ENCODE data around the gene PROK1. TPM values are rescaled to one million over a fixed set of nuclear protein-coding genes. Genes with fewer than 3 reads are reported as not detected.

Gene PROK1
- total and polyA plus RNA-seq, 2 of the 4 experiments (the other 2 are of a cell fraction): not detected

GRCh38 chr1:110420874-110421793 is 29.8 kb upstream of the PROK1 start:
- Histone ChIP-seq H2AK9ac (replicated peaks; ENCODE audit: low read depth, low read length, poor library complexity) (no peak overlapping the region), H2BK5ac (ENCODE audit: low read depth, low read length, poor library complexity, severe bottlenecking) (no peak overlapping the region), H4K20me1 (ENCODE audit: insufficient read depth, low read length) (no peaks in the 10 kb centered on the region), H3K23ac (ENCODE audit: low read depth, low read length) (no peak overlapping the region), H4K91ac (ENCODE audit: insufficient read depth, low read depth, low read length) (no peak overlapping the region), H2AFZ (replicated peaks; ENCODE audit: low read length, poor library complexity) (no peak overlapping the region), H3K14ac (replicated peaks; ENCODE audit: low read depth, low read length) (no peak overlapping the region), H3K27me3 (ENCODE audit: control insufficient read depth, insufficient read depth, low read length) (peaks cover 21% of the 10 kb centered on the region), H3K56ac (ENCODE audit: extremely low read depth, insufficient read depth, low read length) (no peak overlapping the region), H3K4ac (ENCODE audit: low read depth, low read length) (no peak overlapping the region), H3K27ac (ENCODE audit: insufficient read depth, low read length) (no peak overlapping the region), H3K36me3 (ENCODE audit: control insufficient read depth, insufficient read depth, low read length) (no peaks in the 10 kb centered on the region), H4K8ac (ENCODE audit: low read depth in 2 of 2, low read length in 2 of 2) (no peak overlapping the region), H3K4me2 (ENCODE audit: low read depth, low read length) (no peak overlapping the region), H4K5ac (ENCODE audit: low read depth, low read length) (no peak overlapping the region), H3K4me1 (ENCODE audit: control insufficient read depth, insufficient read depth, low read length) (no peaks in the 10 kb centered on the region), H3K9me1 (ENCODE audit: insufficient read depth, low read length) (no peaks in the 10 kb centered on the region), H2BK15ac (ENCODE audit: low read depth, low read length) (no peak overlapping the region), H2AK5ac (ENCODE audit: low read depth, low read length) (no peak overlapping the region), H3K9ac (ENCODE audit: low read depth, low read length) (no peak overlapping the region), H2BK20ac (ENCODE audit: low read depth, low read length) (no peak overlapping the region), H3K9me3 (ENCODE audit: control insufficient read depth, insufficient read depth, low read length) (no peaks in the 10 kb centered on the region), H3K79me1 (ENCODE audit: low read depth in 1 of 2, low read length in 2 of 2) (no peaks in the 10 kb centered on the region), H2BK120ac (ENCODE audit: low read depth, low read length) (no peak overlapping the region; the same call in 1 of the 2 replicates), H3K4me3 (ENCODE audit: insufficient read depth, low read depth, low read length) (no peak overlapping the region), H3K18ac (ENCODE audit: low read depth, low read length) (no peak overlapping the region)
- ATAC-seq (ENCODE audit: low read depth) (peak; percentile 82), DNase-seq (peak; percentile 67)
- 57% methylated on average over 1 of the region's 2 CpGs; no CpG with 5 or more reads in 1 of the 2 experiments for WGBS, 2 experiments (ENCODE audit: extremely low coverage in 2 of 2, insufficient read length in 1 of 2)
- CTCF ChIA-PET: interaction anchor here (0.8 to 1.5 kb wide), 4 partner anchors 9 to 61 kb away, joined by 3 to 4 read pairs (median 4); no protein-coding TSS in a partner anchor
- POLR2A ChIA-PET (ENCODE audit: unreplicated experiment): no interaction called here
- in situ Hi-C loops (cut with MboI; ENCODE audit: low sequenced_read_pairs): no loop called here
- intact Hi-C loops (cut with micrococcal nuclease): no loop called here
- no peak for TF ChIP-seq RAD21 (IDR thresholded peaks at IDR 0.05; ENCODE audit: low read length)
- no peak for TF ChIP-seq CHD1 (IDR thresholded peaks at IDR 0.05; ENCODE audit: low read depth, low read length)
- no peak for TF ChIP-seq BHLHE40 (IDR thresholded peaks at IDR 0.05; ENCODE audit: low read depth, low read length)
- TF ChIP-seq MAFK (IDR thresholded peaks at IDR 0.05; ENCODE audit: low read depth, low read length): no peak
- no peak for TF ChIP-seq NFE2L2 (IDR thresholded peaks at IDR 0.05; ENCODE audit: low read depth, low read length)
- 0 out of 2 replicates have a peak, but pooled peaks have one; percentile 11 for TF ChIP-seq USF2 (IDR thresholded peaks at IDR 0.05; ENCODE audit: low read depth, low read length)
- no peak for TF ChIP-seq POLR2A (IDR thresholded peaks at IDR 0.05; ENCODE audit: low read depth, low read length)
- dilution Hi-C loops (cut with HindIII; ENCODE audit: low sequenced_read_pairs, unreplicated experiment): no loop called here
- BruUV-seq (replicated peaks): no TSS peak
